ENCODE results near the gene ATP8A2.

ATP8A2 gene

GRCh38 chr13:25971047-25971446 lies 599.3 kb downstream of the ATP8A2 start:
- TF ChIP-seq ZFX (IDR thresholded peaks at IDR 0.05; ENCODE audit: borderline replicate concordance), result no peak
- no peak for TF ChIP-seq CTCF (IDR thresholded peaks at IDR 0.05)
- no peak overlapping the region for H3K27ac ChIP-seq

GRCh38 chr13:25971459-25972145 lies 599.8 kb downstream of the ATP8A2 start:
- H3K27ac ChIP-seq, result no peak overlapping the region

GRCh38 chr13:25973085-25973484 lies 601.3 kb downstream of the ATP8A2 start:
- no peak overlapping the region for H3K27ac ChIP-seq
- no peak for TF ChIP-seq ZFX (IDR thresholded peaks at IDR 0.05; ENCODE audit: borderline replicate concordance)
- no peak for TF ChIP-seq CTCF (IDR thresholded peaks at IDR 0.05)

More at GRCh38 chr13:25971459-25972145, 599.8 kb downstream of the ATP8A2 start:
- TF ChIP-seq CTCF (IDR thresholded peaks at IDR 0.05), result no peak
- TF ChIP-seq ZFX (IDR thresholded peaks at IDR 0.05; ENCODE audit: borderline replicate concordance), result no peak

GRCh38 chr13:25973576-25973975 lies 601.8 kb downstream of the ATP8A2 start:
- H3K27ac ChIP-seq, result no peak overlapping the region
- TF ChIP-seq ZFX (IDR thresholded peaks at IDR 0.05; ENCODE audit: borderline replicate concordance) (no peak), CTCF (IDR thresholded peaks at IDR 0.05) (no peak)

GRCh38 chr13:25977216-25977615 lies 605.4 kb downstream of the ATP8A2 start:
- H3K27ac ChIP-seq, result no peak overlapping the region
- TF ChIP-seq ZFX (IDR thresholded peaks at IDR 0.05; ENCODE audit: borderline replicate concordance) (no peak), CTCF (IDR thresholded peaks at IDR 0.05) (no peak)

GRCh38 chr13:25977671-25978070 lies 605.9 kb downstream of the ATP8A2 start:
- TF ChIP-seq CTCF (IDR thresholded peaks at IDR 0.05) (no peak), ZFX (IDR thresholded peaks at IDR 0.05; ENCODE audit: borderline replicate concordance) (no peak)
- no peak overlapping the region for H3K27ac ChIP-seq

GRCh38 chr13:25978961-25979360 lies 607.2 kb downstream of the ATP8A2 start:
- no peak overlapping the region for H3K27ac ChIP-seq
- TF ChIP-seq CTCF (IDR thresholded peaks at IDR 0.05), result no peak
- no peak for TF ChIP-seq ZFX (IDR thresholded peaks at IDR 0.05; ENCODE audit: borderline replicate concordance)

Measured in 22Rv1 (cell line).